ENCODE measurements around the gene ITGA6.

The ITGA6 gene

GRCh38 chr2:172440795-172441194 lies 13.4 kb downstream of the ITGA6 start:
- no peak for DNase-seq (ENCODE audit: low read depth)

DNA sequence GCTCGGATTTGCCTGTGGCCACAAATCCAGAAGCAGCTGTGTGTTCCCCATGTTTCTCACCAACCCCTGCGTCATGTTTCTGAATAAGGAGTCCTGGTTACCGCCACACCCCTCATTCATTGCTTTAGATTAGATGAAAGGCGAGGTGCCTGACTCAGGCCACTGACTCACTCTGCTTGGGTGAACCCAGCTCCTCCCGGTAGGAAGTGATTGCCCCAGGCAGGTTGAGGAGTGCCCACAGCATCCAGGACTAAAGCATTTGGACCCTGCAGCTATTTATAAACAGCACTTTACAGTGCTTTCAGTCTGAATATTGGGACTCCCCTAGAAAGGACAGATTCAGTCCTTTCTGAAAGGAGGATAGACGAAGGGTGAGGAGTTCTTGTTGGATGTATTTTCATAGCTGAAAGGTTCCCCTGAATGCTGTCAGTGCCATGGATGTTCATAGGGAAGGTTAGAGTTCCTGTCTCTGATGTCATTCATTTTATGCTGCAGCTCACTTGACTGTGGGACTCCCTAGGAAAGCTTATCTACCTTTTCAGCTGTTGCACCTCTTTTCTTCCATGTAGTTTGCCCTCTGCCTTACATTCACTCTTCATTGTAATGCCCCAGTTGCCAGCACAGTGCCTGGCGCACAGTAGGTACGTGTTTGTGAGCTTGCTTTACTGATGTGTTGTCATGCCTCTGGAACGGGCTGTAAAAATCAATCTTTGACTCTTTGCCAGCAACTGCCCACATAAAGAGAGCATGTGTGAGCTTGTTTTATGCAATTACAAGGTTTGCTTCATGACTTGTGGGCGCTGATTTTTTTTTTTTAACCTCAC lies 14.9 kb downstream of the ITGA6 start:
- peak; percentile 91 for DNase-seq (ENCODE audit: low read depth)

GRCh38 chr2:172445851-172446250 lies 18.5 kb downstream of the ITGA6 start:
- DNase-seq (ENCODE audit: low read depth), result peak; percentile 37

DNA sequence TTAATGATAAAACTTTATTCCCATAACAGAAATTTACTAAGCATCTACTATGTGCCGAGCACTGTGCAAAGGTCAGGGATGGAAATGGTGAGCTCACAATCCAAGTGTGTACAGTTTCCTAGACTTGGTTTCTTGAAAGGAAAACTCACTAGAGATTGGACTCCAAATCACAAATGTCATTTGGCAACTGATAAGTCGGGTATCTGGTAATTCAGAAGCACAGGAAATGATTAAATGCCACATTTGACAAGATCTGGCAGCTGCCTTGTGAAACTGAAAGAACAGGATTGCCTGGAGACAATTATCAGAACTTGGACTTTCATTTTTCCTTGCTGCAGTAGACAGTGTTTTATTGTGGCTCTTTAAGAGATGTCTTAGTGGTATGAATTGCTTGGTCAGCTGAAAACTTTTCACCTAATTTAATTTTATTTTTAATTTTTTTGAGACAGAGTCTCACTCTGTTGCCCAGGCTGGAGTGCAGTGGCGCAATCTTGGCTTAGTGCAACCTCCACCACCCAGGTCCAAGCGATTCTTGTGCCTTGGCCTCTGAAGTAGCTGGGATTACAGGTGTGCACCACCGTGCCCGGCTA lies 19.2 kb downstream of the ITGA6 start:
- DNase-seq (ENCODE audit: low read depth), result peak; percentile 60

- no peak for DNase-seq (ENCODE audit: low read depth)
Measured at GRCh38 chr2:172447811-172448493, 20.6 kb downstream of the ITGA6 start.

DNA sequence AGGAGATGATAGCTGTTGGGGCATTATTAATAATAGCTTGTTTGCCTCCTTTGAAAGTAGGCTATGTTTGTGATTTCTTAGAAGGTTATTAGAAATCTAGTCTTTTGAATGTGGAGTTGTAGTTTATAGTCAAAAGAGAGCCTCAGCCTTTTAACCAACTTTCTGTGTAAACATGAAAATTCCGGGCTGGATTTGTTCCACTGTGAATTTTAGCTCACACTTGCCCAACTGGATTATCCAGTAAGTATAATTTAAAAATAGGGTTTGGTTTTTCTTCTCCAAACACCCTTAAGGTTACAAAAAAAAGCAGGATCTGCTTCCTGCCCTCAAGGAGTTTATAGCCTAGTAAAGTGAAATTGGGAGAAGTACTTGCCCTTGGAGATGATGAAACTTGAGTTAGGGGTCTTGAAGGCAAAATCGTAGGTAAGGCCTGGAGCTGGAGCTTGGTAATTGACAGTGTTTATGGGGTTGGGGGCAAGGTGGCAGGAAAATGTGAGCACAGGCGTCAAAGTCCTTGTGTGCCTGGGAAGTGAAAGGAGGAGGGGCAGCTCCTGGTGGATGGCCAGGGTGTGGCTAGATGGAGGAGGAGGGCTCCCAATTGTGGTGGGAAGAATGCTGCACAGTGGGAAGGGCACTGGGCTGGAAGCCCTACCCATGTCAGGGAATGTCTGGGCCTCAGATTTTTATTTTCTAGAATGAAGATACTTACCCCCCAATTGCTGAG lies 21.3 kb downstream of the ITGA6 start:
- DNase-seq (ENCODE audit: low read depth), result no peak

GRCh38 chr2:172449911-172450550 lies 22.6 kb downstream of the ITGA6 start:
- DNase-seq (ENCODE audit: low read depth), result peak; percentile 81

- no peak for DNase-seq (ENCODE audit: low read depth)
Measured at GRCh38 chr2:172451923-172452322, 24.5 kb downstream of the ITGA6 start.

DNA sequence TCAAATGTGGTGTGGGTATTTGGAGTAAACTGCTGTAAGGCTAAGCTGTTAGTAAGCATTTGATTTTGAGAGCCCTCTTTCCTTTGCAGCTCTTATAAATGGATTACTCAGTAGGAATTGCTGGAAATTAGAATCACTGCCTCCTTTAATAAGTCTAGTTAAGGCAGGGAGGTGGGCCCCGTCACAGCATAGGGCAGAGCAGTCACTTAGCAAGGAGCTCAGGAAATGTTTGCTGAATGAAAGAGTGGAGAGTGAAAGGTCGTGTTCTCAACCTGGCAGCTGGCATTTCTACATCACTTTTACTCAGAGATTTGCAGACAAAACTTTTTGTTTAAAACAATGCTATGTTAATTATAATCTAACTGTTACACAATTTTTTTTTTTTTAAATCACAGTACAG lies 25.5 kb downstream of the ITGA6 start:
- DNase-seq (ENCODE audit: low read depth), result no peak

DNA sequence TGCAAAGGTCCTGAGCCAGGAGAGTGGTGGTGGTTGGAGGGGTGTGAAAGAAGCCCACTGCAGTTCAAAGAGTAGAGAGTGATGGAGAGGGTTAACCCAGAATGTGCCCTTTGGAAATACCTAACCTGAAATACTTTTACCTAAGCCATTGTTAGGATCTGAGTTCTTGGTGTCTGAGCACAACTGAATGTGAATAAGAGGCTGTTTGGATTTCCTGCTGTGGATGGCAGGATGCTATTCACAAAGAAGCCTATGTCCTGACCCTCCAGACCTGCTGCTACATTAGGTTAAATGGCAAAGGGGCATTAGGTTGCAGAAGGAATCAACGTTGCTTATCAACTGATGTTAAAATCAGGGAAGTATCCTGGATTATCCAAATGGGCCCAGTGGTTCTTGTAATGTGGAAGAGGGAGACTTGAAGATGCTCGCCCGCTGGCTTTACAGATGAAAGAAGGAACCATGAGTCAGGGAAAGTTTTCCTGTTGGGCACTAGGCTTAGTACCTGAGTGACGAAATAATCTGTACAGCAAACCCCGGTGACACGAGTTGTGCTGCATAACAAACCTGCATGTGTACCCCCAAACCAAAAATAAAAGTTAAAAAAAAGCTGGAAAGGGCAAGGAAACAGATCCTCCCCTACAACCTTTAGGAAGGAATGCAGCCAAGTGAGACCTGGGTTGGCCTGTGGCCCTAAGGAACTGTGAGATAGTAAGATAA lies 27.2 kb downstream of the ITGA6 start:
- DNase-seq (ENCODE audit: low read depth), result no peak

- DNase-seq (ENCODE audit: low read depth), result no peak
Measured at GRCh38 chr2:172455121-172455515, 27.7 kb downstream of the ITGA6 start.

- no peak for DNase-seq (ENCODE audit: low read depth)
Measured at GRCh38 chr2:172456002-172456401, 28.6 kb downstream of the ITGA6 start.

DNA sequence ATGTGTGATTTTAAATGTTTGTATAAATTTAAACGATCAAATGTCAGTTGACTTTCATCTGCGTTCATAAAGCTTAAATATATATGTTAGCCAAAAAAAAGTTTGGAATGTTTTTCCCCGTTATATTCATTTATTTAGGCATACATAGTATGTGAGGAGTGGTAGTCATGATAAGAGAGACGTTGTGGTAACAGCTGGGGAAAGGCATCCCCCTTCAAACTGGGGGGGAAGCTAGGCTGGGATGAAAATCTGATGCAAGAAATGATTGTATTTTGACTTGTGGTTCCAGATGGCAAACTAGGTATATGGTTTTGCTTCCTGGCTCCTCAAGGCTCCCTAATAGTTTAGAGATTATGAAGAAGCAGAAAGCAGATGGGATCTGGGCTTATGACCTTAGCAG lies 30.1 kb downstream of the ITGA6 start:
- DNase-seq (ENCODE audit: low read depth), result no peak

DNA sequence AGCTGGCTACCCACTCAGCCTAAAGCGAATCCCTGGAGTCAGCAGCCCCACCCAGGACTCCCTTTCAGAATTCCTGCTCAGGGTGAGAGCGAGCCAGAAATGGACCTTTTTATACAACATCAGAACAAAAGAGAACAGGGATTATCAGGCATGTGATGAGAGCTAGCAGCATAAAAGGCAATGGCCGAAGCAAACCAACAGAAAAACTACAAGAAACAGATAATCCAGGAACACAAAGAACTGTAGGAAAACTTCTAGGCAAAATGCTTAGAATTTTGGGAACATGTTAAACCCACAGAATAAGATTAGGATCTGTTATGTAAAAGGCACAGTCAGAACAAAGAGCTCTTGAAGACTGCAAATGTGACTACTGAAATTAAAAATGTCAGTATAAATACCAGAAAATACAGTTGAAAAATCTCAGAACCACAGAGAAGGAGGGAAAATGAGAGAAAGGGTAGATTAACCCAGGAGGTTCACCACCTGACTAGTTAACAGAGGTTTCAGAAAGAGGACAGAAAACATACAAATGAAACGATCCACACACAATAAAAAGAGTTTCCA lies 31.3 kb downstream of the ITGA6 start:
- no peak for DNase-seq (ENCODE audit: low read depth)

DNA sequence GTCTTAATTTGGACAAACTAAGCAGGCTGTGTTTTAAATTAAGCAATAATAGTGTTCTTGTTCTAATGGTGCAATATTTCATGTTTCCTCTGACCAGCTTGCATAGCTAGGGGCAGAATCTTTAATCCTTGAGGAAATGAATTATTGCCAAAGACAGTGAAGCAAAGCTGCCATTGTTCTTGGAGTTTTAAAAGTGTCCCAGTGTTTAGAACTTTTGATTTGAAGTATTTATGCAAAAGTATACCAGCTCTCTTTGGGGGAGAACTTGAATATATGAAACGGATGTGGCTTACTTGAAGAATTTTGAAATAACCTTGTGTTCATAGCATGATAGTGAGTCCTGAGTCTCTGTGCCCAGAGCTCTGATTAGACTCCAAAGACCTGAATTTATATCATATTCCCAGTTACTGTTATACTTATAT lies 33.4 kb downstream of the ITGA6 start:
- no peak for DNase-seq (ENCODE audit: low read depth)

DNA sequence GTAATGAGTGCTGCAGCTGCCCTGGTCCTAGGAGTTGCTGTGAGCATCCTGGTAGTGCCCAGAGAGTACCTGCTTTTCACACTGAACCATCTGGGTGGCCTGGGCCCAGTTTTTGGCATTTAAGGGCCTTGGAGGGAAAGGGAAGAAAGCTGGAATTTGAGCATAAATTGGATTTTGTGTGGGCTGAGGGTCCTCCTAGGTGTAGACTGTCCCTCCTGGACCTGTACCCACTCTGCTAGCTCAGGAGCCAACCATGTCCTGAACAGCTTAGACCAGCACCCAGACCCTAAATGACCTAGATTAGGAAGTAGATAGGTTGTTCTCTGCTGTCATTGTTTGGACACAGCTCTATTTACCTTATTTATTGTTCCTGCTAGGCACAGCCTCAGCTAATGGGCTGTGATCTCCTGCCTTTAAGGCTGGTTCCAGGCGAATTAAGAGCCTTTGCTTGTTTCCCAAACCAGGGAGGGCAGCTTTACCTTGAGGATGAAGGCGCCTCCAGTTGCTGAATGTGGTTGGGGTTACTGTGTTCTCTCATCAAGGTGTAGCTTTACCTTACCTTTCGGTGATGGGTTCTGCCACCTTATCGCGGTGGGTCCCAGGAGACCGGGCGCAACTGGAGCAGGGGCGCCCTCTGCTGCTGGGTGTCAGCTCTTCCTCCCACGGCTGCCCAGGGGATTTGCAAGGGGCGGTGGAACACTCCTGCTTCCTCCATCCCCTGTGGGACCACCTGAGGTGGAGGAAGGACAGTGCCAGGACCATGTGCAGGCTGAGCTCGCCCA lies 34.4 kb downstream of the ITGA6 start:
- peak; percentile 46 for DNase-seq (ENCODE audit: low read depth)

DNA sequence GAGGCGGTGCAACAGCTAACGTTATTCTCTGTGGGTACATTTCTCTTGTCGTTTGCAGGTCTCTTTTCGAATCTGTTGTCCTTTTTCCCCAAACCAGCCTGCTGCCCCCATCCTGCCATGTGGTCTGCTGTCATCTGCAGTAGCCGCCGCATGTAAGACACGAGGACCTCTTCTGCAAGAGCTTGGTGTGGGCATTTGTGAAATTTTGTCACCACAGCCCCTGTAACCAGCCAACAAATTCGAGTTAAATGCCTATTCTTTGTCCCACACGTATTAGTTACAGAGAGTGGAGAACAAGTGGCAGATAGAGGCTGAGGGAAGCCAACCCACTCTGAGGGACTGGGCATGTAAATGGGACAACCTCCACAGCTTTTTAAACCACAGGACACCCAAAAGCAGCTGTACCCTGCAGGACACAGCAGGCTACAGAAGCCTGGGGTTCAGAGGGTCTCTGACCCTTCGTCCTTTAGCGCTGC lies 35.0 kb downstream of the ITGA6 start:
- DNase-seq (ENCODE audit: low read depth), result no peak

- DNase-seq (ENCODE audit: low read depth), result no peak
Measured at GRCh38 chr2:172462849-172463381, 35.5 kb downstream of the ITGA6 start.

- DNase-seq (ENCODE audit: low read depth), result no peak
Measured at GRCh38 chr2:172464400-172465129, 37.2 kb downstream of the ITGA6 start.

Measured in EH (cell line).